ENCODE measurements around the gene NOP56.

Gene NOP56

GRCh38 chr20:2698912-2699311, 46.5 kb downstream of the NOP56 start:
- DNase-seq: no peak

GRCh38 chr20:2699775-2700413, 47.5 kb downstream of the NOP56 start:
- no peak for DNase-seq

GRCh38 chr20:2700913-2701620, 48.6 kb downstream of the NOP56 start:
- no peak for DNase-seq

GRCh38 chr20:2701671-2702081, 49.2 kb downstream of the NOP56 start:
- no peak for DNase-seq

GRCh38 chr20:2703716-2704475, 51.5 kb downstream of the NOP56 start:
- DNase-seq: no peak

GRCh38 chr20:2705931-2706645, 53.7 kb downstream of the NOP56 start:
- DNase-seq: no peak

GRCh38 chr20:2706688-2707352, 54.4 kb downstream of the NOP56 start:
- DNase-seq: no peak

- no peak for DNase-seq
Measured at GRCh38 chr20:2707353-2708072, 55.1 kb downstream of the NOP56 start.

All from right kidney (tissue), 1 donor.